ENCODE data around the gene SLC40A1.
A peak's percentile ranks its signal among the peaks of the same experiment; 100 is the strongest.

The SLC40A1 gene

GRCh38 chr2:189566046-189566445 lies 14.5 kb downstream of the SLC40A1 start:
- no peak for DNase-seq

GRCh38 chr2:189561371-189562038 lies 19.1 kb downstream of the SLC40A1 start:
- no peak for DNase-seq

- no peak for DNase-seq
Observed at GRCh38 chr2:189560273-189560586, 20.4 kb downstream of the SLC40A1 start.

GRCh38 chr2:189559579-189560272 lies 20.9 kb downstream of the SLC40A1 start:
- no peak for DNase-seq

GRCh38 chr2:189558516-189559272 lies 21.9 kb downstream of the SLC40A1 start:
- no peak for DNase-seq

GRCh38 chr2:189557373-189557772 lies 23.2 kb downstream of the SLC40A1 start:
- DNase-seq: no peak

- no peak for DNase-seq
Observed at GRCh38 chr2:189556526-189556925, 24.1 kb downstream of the SLC40A1 start.

- DNase-seq: no peak
Observed at GRCh38 chr2:189555232-189555631, 25.4 kb downstream of the SLC40A1 start.

- DNase-seq: no peak
Observed at GRCh38 chr2:189553504-189554088, 27.0 kb downstream of the SLC40A1 start.

- DNase-seq: no peak
Observed at GRCh38 chr2:189552991-189553404, 27.6 kb downstream of the SLC40A1 start.

GRCh38 chr2:189552334-189552990 lies 28.1 kb downstream of the SLC40A1 start:
- DNase-seq: no peak

GRCh38 chr2:189551808-189552207 lies 28.8 kb downstream of the SLC40A1 start:
- no peak for DNase-seq

GRCh38 chr2:189549449-189549832 lies 31.1 kb downstream of the SLC40A1 start:
- DNase-seq: no peak

- DNase-seq: no peak
Observed at GRCh38 chr2:189548666-189549448, 31.7 kb downstream of the SLC40A1 start.

- DNase-seq: no peak
Observed at GRCh38 chr2:189545418-189545817, 35.2 kb downstream of the SLC40A1 start.

GRCh38 chr2:189544318-189545042 lies 36.1 kb downstream of the SLC40A1 start:
- DNase-seq: no peak

GRCh38 chr2:189543367-189543766 lies 37.2 kb downstream of the SLC40A1 start:
- DNase-seq: peak; percentile 19

GRCh38 chr2:189542145-189542882 lies 38.3 kb downstream of the SLC40A1 start:
- DNase-seq: no peak

GRCh38 chr2:189541591-189541990 lies 39.0 kb downstream of the SLC40A1 start:
- DNase-seq: no peak

- DNase-seq: no peak
Observed at GRCh38 chr2:189540551-189540950, 40.0 kb downstream of the SLC40A1 start.

GRCh38 chr2:189538402-189538801 lies 42.2 kb downstream of the SLC40A1 start:
- no peak for DNase-seq

Measured in inflammatory macrophage treated with lipopolysaccharide for 4 hours (primary cell).